Measurements from ENCODE around the gene NPAS3. TPM values are rescaled to one million over a fixed set of nuclear protein-coding genes. Genes with fewer than 3 reads are reported as not detected.

Gene NPAS3
- total RNA-seq, 1 experiment from 2014 or later, result 0.36 TPM

DNA sequence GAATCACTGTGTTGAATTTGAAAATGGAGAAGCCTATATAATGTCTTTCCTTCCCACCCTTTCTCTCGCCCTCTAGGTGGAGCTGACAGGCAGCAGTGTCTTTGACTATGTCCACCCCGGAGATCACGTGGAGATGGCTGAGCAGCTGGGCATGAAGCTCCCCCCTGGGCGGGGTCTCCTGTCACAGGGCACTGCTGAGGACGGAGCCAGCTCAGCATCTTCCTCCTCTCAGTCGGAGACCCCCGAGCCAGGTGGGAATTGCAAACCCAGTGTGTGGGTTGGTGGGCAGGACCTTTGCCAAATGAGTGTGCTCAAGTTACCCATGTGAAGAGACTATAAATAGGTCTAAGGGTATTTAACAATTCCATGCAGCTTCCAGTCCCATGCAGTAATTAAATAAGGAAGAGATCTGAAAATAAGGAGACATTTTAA is 737.5 kb downstream of the NPAS3 start:
- no TSS peak for BruUV-seq (replicated peaks)
- H3K4me3 ChIP-seq (ENCODE audit: low read length), result no peak overlapping the region
- intact Hi-C loops (cut with micrococcal nuclease), result loop anchor here (1.0 to 5.0 kb wide), 2 partner anchors 116 to 239 kb away; no protein-coding TSS in a partner anchor
- peak overlapping the region; percentile 57 for H2AFZ ChIP-seq (ENCODE audit: low read length)
- H3K9me3 ChIP-seq (ENCODE audit: low read length), result no peaks in the 10 kb centered on the region
- H4K20me1 ChIP-seq (ENCODE audit: low read length), result no peaks in the 10 kb centered on the region
- TF ChIP-seq, protein P1, sequence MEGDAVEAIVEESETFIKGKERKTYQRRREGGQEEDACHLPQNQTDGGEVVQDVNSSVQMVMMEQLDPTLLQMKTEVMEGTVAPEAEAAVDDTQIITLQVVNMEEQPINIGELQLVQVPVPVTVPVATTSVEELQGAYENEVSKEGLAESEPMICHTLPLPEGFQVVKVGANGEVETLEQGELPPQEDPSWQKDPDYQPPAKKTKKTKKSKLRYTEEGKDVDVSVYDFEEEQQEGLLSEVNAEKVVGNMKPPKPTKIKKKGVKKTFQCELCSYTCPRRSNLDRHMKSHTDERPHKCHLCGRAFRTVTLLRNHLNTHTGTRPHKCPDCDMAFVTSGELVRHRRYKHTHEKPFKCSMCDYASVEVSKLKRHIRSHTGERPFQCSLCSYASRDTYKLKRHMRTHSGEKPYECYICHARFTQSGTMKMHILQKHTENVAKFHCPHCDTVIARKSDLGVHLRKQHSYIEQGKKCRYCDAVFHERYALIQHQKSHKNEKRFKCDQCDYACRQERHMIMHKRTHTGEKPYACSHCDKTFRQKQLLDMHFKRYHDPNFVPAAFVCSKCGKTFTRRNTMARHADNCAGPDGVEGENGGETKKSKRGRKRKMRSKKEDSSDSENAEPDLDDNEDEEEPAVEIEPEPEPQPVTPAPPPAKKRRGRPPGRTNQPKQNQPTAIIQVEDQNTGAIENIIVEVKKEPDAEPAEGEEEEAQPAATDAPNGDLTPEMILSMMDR (conservative IDR thresholded peaks at IDR 0.05; ENCODE audit: low read depth, low read length), result peak; percentile 87
- TF ChIP-seq EZH2 (IDR thresholded peaks at IDR 0.05; ENCODE audit: low read length, unreplicated experiment) (no peak), EZH2phosphoT487 (IDR thresholded peaks at IDR 0.05; ENCODE audit: borderline replicate concordance, low read length) (no peak)
- no peaks in the 10 kb centered on the region for H3K79me2 ChIP-seq (ENCODE audit: low read length)
- H3K4me1 ChIP-seq (ENCODE audit: insufficient read depth, low read length), result peaks cover 47% of the 10 kb centered on the region
- CTCF ChIA-PET, result interaction anchor here (0.6 to 2.0 kb wide), 6 partner anchors 24 to 719 kb away, joined by 3 to 9 read pairs (median 4); no protein-coding TSS in a partner anchor
- no peak overlapping the region for H3K9ac ChIP-seq (ENCODE audit: low read length)
- no peak overlapping the region for H3K27ac ChIP-seq (ENCODE audit: low read length)
- no peaks in the 10 kb centered on the region for H3K27me3 ChIP-seq (ENCODE audit: low read length)
- H3F3A ChIP-seq (ENCODE audit: low read length, unreplicated experiment), result peaks cover 6% of the 10 kb centered on the region
- H3K4me2 ChIP-seq (ENCODE audit: low read length), result peak overlapping the region; percentile 23
- H3K36me3 ChIP-seq (ENCODE audit: low read depth, low read length), result no peaks in the 10 kb centered on the region
- H3K9me2 ChIP-seq (replicated peaks; ENCODE audit: low read length), result no peaks in the 10 kb centered on the region
- POLR2A ChIA-PET (ENCODE audit: unreplicated experiment), result interaction anchor here (0.6 kb wide), 1 partner anchor 722 kb away, joined by 5 read pairs; no protein-coding TSS in a partner anchor
- DNase-seq (peak; percentile 78), ATAC-seq (peak; percentile 58)

DNA sequence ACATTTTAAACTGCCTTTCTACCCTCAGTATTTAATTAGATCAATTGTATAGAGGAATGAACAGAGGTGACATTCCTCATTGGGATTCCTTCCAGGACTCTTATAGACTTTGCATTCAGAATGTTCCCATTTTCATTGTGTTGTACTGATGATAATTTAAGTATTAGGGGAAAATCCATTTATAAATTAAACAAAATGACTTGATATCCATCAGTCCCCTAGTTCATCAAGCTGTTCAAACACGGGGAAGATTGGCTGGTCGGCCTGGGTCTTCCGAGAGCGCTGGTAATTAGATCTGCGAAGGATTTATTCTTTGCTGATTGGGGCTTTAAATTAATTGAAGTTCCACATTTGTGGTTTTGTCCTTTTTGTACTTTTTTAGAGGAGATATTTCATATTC is 738.2 kb downstream of the NPAS3 start:
- Histone ChIP-seq H4K20me1 (ENCODE audit: low read length) (no peaks in the 10 kb centered on the region), H3K4me1 (ENCODE audit: insufficient read depth, low read length) (peaks cover 54% of the 10 kb centered on the region), H3K27ac (ENCODE audit: low read length) (no peak overlapping the region), H3K9me2 (replicated peaks; ENCODE audit: low read length) (no peaks in the 10 kb centered on the region), H2AFZ (ENCODE audit: low read length) (no peak overlapping the region), H3K9ac (ENCODE audit: low read length) (no peak overlapping the region), H3K36me3 (ENCODE audit: low read depth, low read length) (no peaks in the 10 kb centered on the region), H3K4me2 (ENCODE audit: low read length) (no peak overlapping the region), H3K4me3 (ENCODE audit: low read length) (no peak overlapping the region), H3K9me3 (ENCODE audit: low read length) (no peaks in the 10 kb centered on the region), H3K27me3 (ENCODE audit: low read length) (no peaks in the 10 kb centered on the region), H3K79me2 (ENCODE audit: low read length) (no peaks in the 10 kb centered on the region), H3F3A (ENCODE audit: low read length, unreplicated experiment) (peaks cover 6% of the 10 kb centered on the region)
- ChIA-PET CTCF (interaction anchor here (1.1 kb wide), 1 partner anchor 113 kb away, joined by 4 read pairs; no protein-coding TSS in a partner anchor), POLR2A (ENCODE audit: unreplicated experiment) (no interaction called here)
- DNase-seq, result no peak
- intact Hi-C loops (cut with micrococcal nuclease), result loop anchor here (1.0 to 5.0 kb wide), 2 partner anchors 115 to 240 kb away; no protein-coding TSS in a partner anchor
- no TSS peak for BruUV-seq (replicated peaks)
- ATAC-seq, result no peak
- TF ChIP-seq, protein P1 (conservative IDR thresholded peaks at IDR 0.05; ENCODE audit: low read depth, low read length), result no peak
- TF ChIP-seq EZH2phosphoT487 (IDR thresholded peaks at IDR 0.05; ENCODE audit: borderline replicate concordance, low read length) (no peak), EZH2 (IDR thresholded peaks at IDR 0.05; ENCODE audit: low read length, unreplicated experiment) (no peak)

DNA sequence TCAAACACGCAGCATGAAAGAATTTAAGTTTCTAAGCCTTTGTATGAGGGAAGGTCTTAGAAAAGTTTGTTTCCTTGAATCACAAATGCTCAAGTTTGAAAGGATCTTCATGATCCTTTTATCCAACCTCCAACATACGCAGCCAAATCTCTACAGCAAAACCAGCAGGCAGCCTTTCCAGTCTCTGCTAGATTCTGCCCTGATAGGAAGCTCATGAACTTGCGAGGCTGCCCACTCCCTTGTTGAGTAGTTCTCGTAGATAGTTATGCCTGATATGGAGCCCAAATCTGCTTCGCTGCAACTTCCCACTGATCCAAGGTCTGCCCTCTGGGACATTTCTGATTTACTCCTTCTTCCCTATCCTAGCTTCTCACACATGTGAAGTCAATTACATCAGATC is 739.3 kb downstream of the NPAS3 start:
- ATAC-seq (no peak), DNase-seq (no peak)
- Histone ChIP-seq H3K27me3 (ENCODE audit: low read length) (no peaks in the 10 kb centered on the region), H3K27ac (ENCODE audit: low read length) (peak overlapping the region; percentile 80; the same call in 1 of the 2 replicates), H3K36me3 (ENCODE audit: low read depth, low read length) (no peaks in the 10 kb centered on the region), H2AFZ (ENCODE audit: low read length) (no peak overlapping the region), H3K79me2 (ENCODE audit: low read length) (no peaks in the 10 kb centered on the region), H3K9me3 (ENCODE audit: low read length) (no peaks in the 10 kb centered on the region), H3K4me1 (ENCODE audit: insufficient read depth, low read length) (peaks cover 65% of the 10 kb centered on the region), H4K20me1 (ENCODE audit: low read length) (no peaks in the 10 kb centered on the region), H3K4me3 (ENCODE audit: low read length) (no peak overlapping the region), H3F3A (ENCODE audit: low read length, unreplicated experiment) (peaks cover 6% of the 10 kb centered on the region), H3K4me2 (ENCODE audit: low read length) (no peak overlapping the region), H3K9me2 (replicated peaks; ENCODE audit: low read length) (no peaks in the 10 kb centered on the region), H3K9ac (ENCODE audit: low read length) (no peak overlapping the region)
- TF ChIP-seq EZH2 (IDR thresholded peaks at IDR 0.05; ENCODE audit: low read length, unreplicated experiment) (no peak), EZH2phosphoT487 (IDR thresholded peaks at IDR 0.05; ENCODE audit: borderline replicate concordance, low read length) (no peak)
- TF ChIP-seq, protein P1 (conservative IDR thresholded peaks at IDR 0.05; ENCODE audit: low read depth, low read length), result no peak
- ChIA-PET POLR2A (ENCODE audit: unreplicated experiment) (no interaction called here), CTCF (no interaction called here)
- no TSS peak for BruUV-seq (replicated peaks)
- intact Hi-C loops (cut with micrococcal nuclease), result loop anchor here (5.0 kb wide), 1 partner anchor 241 kb away; no protein-coding TSS in a partner anchor

Data from PC-3 (cell line).